ENCODE results near the gene CTNNB1. TPM values are rescaled to one million over a fixed set of nuclear protein-coding genes. Genes with fewer than 3 reads are reported as not detected.
A peak's percentile ranks its signal among the peaks of the same experiment; 100 is the strongest.

CTNNB1 gene
- total and polyA plus RNA-seq, 2 of the 13 experiments (the other 11 are each of a cell fraction or from before 2014, with no cell fraction given) = 398 to 489 TPM

DNA sequence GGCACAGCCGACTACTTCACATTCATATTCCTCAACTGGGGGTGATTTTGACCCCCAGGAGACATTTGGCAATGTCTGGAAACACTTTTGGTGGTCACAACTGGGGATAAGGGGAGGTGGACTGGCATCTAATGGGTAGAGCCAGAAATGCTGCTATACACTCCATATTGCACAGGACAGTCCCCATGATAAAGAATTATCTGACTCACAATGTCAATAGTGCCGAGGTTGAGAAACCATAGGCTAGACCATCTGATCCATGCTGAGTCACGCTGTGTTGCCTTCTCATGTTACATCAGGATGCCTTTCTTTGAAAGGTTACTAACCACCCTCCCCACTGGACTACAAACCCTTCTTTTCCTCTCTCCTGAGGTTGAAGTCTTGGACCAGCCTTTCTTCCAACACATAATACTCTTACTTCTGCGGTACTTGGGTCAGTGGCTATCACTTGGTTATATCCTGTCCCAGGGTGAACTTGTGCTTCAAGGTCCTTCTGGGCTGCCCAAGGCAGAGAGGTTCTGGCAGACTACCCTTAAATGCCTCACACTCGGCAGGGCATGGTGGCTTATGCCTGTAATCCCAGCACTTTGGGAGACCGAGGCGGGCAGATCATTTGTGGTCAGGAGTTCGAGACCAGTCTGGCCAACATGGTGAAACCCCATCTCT lies 68.8 kb downstream of the CTNNB1 start (continued):
- no peak for TF ChIP-seq MTA3 (CRISPR knock-in tag; IDR thresholded peaks at IDR 0.05)
- peak; percentile 50; the same call in 1 of the 2 replicates for TF ChIP-seq GABPB1 (CRISPR knock-in tag; IDR thresholded peaks at IDR 0.05)
- peak; percentile 46; the same call in 1 of the 2 replicates for TF ChIP-seq ZNF543 (CRISPR knock-in tag; IDR thresholded peaks at IDR 0.05)
- peak; percentile 66; the same call in 1 of the 2 replicates for TF ChIP-seq POGK (CRISPR knock-in tag; conservative IDR thresholded peaks at IDR 0.05)
- peak; percentile 91 for TF ChIP-seq ZBTB25 (CRISPR knock-in tag; IDR thresholded peaks at IDR 0.05)
- no peak for TF ChIP-seq ZNF768 (CRISPR knock-in tag; IDR thresholded peaks at IDR 0.05)
- peak; percentile 94 for TF ChIP-seq HDAC2 (CRISPR knock-in tag; IDR thresholded peaks at IDR 0.05)
- no peak for TF ChIP-seq ZNF329 (CRISPR knock-in tag; IDR thresholded peaks at IDR 0.05; ENCODE audit: low read depth)
- TF ChIP-seq ZNF746 (CRISPR knock-in tag; IDR thresholded peaks at IDR 0.05) = peak; percentile 77; the same call in 1 of the 2 replicates
- peak; percentile 79; the same call in 1 of the 2 replicates for TF ChIP-seq ARID4A (CRISPR knock-in tag; IDR thresholded peaks at IDR 0.05; ENCODE audit: borderline replicate concordance)
- peak; percentile 56; the same call in 1 of the 2 replicates for TF ChIP-seq ZNF24 (IDR thresholded peaks at IDR 0.05)
- peak; percentile 84; the same call in 1 of the 2 replicates for TF ChIP-seq ZMYM3 (CRISPR knock-in tag; IDR thresholded peaks at IDR 0.05)
- TF ChIP-seq KAT8 (CRISPR knock-in tag; IDR thresholded peaks at IDR 0.05) = peak; percentile 86
- TF ChIP-seq FOXA3 (CRISPR knock-in tag; IDR thresholded peaks at IDR 0.05) = peak; percentile 100
- TF ChIP-seq ZNF597 (CRISPR knock-in tag; IDR thresholded peaks at IDR 0.05) = no peak
- TF ChIP-seq, protein P1, sequence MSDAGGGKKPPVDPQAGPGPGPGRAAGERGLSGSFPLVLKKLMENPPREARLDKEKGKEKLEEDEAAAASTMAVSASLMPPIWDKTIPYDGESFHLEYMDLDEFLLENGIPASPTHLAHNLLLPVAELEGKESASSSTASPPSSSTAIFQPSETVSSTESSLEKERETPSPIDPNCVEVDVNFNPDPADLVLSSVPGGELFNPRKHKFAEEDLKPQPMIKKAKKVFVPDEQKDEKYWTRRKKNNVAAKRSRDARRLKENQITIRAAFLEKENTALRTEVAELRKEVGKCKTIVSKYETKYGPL (CRISPR knock-in tag; IDR thresholded peaks at IDR 0.05) = no peak
- TF ChIP-seq, protein P2, sequence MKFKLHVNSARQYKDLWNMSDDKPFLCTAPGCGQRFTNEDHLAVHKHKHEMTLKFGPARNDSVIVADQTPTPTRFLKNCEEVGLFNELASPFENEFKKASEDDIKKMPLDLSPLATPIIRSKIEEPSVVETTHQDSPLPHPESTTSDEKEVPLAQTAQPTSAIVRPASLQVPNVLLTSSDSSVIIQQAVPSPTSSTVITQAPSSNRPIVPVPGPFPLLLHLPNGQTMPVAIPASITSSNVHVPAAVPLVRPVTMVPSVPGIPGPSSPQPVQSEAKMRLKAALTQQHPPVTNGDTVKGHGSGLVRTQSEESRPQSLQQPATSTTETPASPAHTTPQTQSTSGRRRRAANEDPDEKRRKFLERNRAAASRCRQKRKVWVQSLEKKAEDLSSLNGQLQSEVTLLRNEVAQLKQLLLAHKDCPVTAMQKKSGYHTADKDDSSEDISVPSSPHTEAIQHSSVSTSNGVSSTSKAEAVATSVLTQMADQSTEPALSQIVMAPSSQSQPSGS (CRISPR knock-in tag; IDR thresholded peaks at IDR 0.05) = peak; percentile 85
- no peak for TF ChIP-seq CCAR2 (optimal IDR thresholded peaks at IDR 0.05; ENCODE audit: low read depth, low read length)
- no peak for TF ChIP-seq ZNF547 (CRISPR knock-in tag; IDR thresholded peaks at IDR 0.05)

Measured in HepG2 (cell line).